DND-41 (cell line): ENCODE results near the gene RNF112.
"Not testable (repeated sequence)": the region's sequence is repeated elsewhere in the genome, so short reads cannot be mapped to it uniquely, and the experiment has no call there.

Experiments
- ATAC-seq: fragments of 200-7000 bp; cut with Tn5 transposase; 3 replicates; pipeline ENCODE4 v1.9.1; 2021; ENCODE audit warnings: low read depth; ENCODE audit not compliant: insufficient read depth
- DNase-seq: peaks from one replicate; pipeline ENCODE4 v3.0.0-alpha.2; 2020
- H2AFZ ChIP-seq: 2 replicates; pipeline ENCODE4 v1.6.0; 2012; ENCODE audit warnings: low read depth, low read length
- H3K27ac ChIP-seq: 2 replicates; pipeline ENCODE4 v1.5.1; 2012; ENCODE audit warnings: low read length, inconsistent platforms
- H3K27me3 ChIP-seq: fragments of 200-600 bp; sonication (generic); 2 replicates; pipeline ENCODE4 v1.6.0; 2012; ENCODE audit warnings: low read length, mild to moderate bottlenecking, inconsistent platforms; ENCODE audit not compliant: insufficient read depth, poor library complexity
- H3K36me3 ChIP-seq: 2 replicates; pipeline ENCODE4 v1.5.1; 2012; ENCODE audit warnings: low read length, inconsistent platforms; ENCODE audit not compliant: insufficient read depth
- H3K4me1 ChIP-seq: 2 replicates; pipeline ENCODE4 v1.5.1; 2012; ENCODE audit warnings: mild to moderate bottlenecking, low read length; ENCODE audit not compliant: insufficient read depth
- H3K4me2 ChIP-seq: 2 replicates; pipeline ENCODE4 v1.6.0; 2012; ENCODE audit warnings: mild to moderate bottlenecking, moderate library complexity, low read length, inconsistent platforms; ENCODE audit not compliant: insufficient read depth
- H3K4me3 ChIP-seq, 2 experiments: fragments of 200-600 bp in 1 of 2; shearing (Covaris generic) in 1 of 2; 2 replicates each; pipeline ENCODE4 v1.5.1; 2012 to 2016; ENCODE audit warnings: inconsistent platforms in 2 of 2, low read length in 2 of 2, mild to moderate bottlenecking in 2 of 2, low read depth in 1 of 2, moderate library complexity in 1 of 2
- H3K79me2 ChIP-seq: 2 replicates; pipeline ENCODE4 v1.6.0; 2012; ENCODE audit warnings: low read length, inconsistent platforms; ENCODE audit not compliant: insufficient read depth
- H3K9ac ChIP-seq: 2 replicates; pipeline ENCODE4 v1.6.0; 2012; ENCODE audit warnings: low read depth, mild to moderate bottlenecking, inconsistent platforms, low read length, moderate library complexity
- H3K9me3 ChIP-seq: 2 replicates; pipeline ENCODE4 v1.5.1; 2012; ENCODE audit warnings: low read length, moderate library complexity, mild to moderate bottlenecking, inconsistent platforms; ENCODE audit not compliant: insufficient read depth, severe bottlenecking
- H4K20me1 ChIP-seq: 2 replicates; pipeline ENCODE4 v1.6.0; 2012; ENCODE audit warnings: low read length; ENCODE audit not compliant: insufficient read depth
- CTCF ChIP-seq: IDR thresholded peaks from 2 replicates; pipeline ENCODE4 v1.5.1; 2012; ENCODE audit warnings: borderline replicate concordance, low read length, moderate library complexity, mild to moderate bottlenecking; ENCODE audit not compliant: poor library complexity, severe bottlenecking; ENCODE audit errors: extremely low read depth
- EZH2 ChIP-seq: IDR thresholded peaks from 3 replicates; pipeline ENCODE4 v1.6.1; 2012; ENCODE audit warnings: borderline replicate concordance, low read depth, mild to moderate bottlenecking, moderate library complexity, low read length, inconsistent platforms; ENCODE audit not compliant: severe bottlenecking

The RNF112 gene

GRCh38 chr17:19431691-19432090 lies 20.7 kb downstream of the RNF112 start:
- Histone ChIP-seq H3K9ac (no peak overlapping the region), H3K4me1 (no peaks in the 10 kb centered on the region), H4K20me1 (no peaks in the 10 kb centered on the region), H3K4me2 (no peak overlapping the region), H3K27ac (no peak overlapping the region), H3K36me3 (no peaks in the 10 kb centered on the region), H3K4me3 (no peak overlapping the region), H3K9me3 (no peaks in the 10 kb centered on the region), H2AFZ (no peak overlapping the region), H3K27me3 (peaks cover 2% of the 10 kb centered on the region), H3K79me2 (no peaks in the 10 kb centered on the region)
- no peak for ATAC-seq
- no peak for DNase-seq
- TF ChIP-seq CTCF (no peak), EZH2 (no peak)

GRCh38 chr17:19433255-19433654 lies 22.2 kb downstream of the RNF112 start:
- H4K20me1 ChIP-seq: no peaks in the 10 kb centered on the region
- TF ChIP-seq CTCF: no peak
- no peak for TF ChIP-seq EZH2
- no peaks in the 10 kb centered on the region for H3K79me2 ChIP-seq
- H3K4me1 ChIP-seq: no peaks in the 10 kb centered on the region
- ATAC-seq: no peak
- no peak overlapping the region for H2AFZ ChIP-seq
- no peak overlapping the region for H3K27ac ChIP-seq
- no peak overlapping the region for H3K4me3 ChIP-seq
- H3K4me2 ChIP-seq: no peak overlapping the region
- no peaks in the 10 kb centered on the region for H3K27me3 ChIP-seq
- H3K9me3 ChIP-seq: no peaks in the 10 kb centered on the region
- DNase-seq: no peak
- H3K36me3 ChIP-seq: no peaks in the 10 kb centered on the region
- no peak overlapping the region for H3K9ac ChIP-seq

DNA sequence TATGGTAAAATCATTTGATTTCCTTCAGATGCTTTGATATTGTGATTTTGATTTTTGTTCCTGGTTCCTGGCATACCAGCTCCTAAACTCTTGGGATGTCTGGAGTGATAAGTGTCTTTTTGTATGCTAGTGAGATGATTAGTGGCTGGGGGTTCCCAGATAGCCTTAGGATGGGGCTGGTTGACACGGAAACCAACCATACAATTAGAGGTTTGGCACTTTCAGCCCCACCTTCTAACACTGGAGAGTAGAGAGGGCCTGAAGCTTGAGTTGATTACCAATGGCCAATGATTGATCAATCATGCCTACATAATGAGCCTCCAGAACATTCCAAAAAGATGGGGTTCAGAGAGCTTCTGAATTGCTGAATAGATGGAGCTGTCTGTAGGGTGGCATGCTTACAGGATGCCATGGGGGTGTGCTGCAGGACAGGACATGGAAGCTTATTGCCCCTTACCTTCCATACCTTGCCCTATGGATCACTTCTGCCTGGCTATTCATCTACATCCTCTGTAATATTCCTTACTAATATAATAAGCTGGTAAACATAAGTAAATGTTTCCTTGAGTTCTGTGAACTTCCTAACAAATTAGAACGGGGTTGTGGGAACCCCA lies 22.8 kb downstream of the RNF112 start:
- DNase-seq (no peak), ATAC-seq (no peak)
- H3K9ac ChIP-seq: no peak overlapping the region
- H3K4me1 ChIP-seq: no peaks in the 10 kb centered on the region
- no peaks in the 10 kb centered on the region for H3K79me2 ChIP-seq
- no peak for TF ChIP-seq EZH2
- no peak for TF ChIP-seq CTCF
- H3K27ac ChIP-seq: no peak overlapping the region
- H3K27me3 ChIP-seq: no peaks in the 10 kb centered on the region
- H3K4me2 ChIP-seq: no peak overlapping the region
- H3K4me3 ChIP-seq: no peak overlapping the region
- H4K20me1 ChIP-seq: no peaks in the 10 kb centered on the region
- H3K9me3 ChIP-seq: no peaks in the 10 kb centered on the region
- H2AFZ ChIP-seq: no peak overlapping the region
- H3K36me3 ChIP-seq: no peaks in the 10 kb centered on the region

- H4K20me1 ChIP-seq: no peaks in the 10 kb centered on the region
- no peaks in the 10 kb centered on the region for H3K27me3 ChIP-seq
- no peak overlapping the region for H2AFZ ChIP-seq
- H3K36me3 ChIP-seq: no peaks in the 10 kb centered on the region
- ATAC-seq (no peak), DNase-seq (no peak)
- peaks cover 9% of the 10 kb centered on the region for H3K9me3 ChIP-seq
- H3K27ac ChIP-seq: no peak overlapping the region
- H3K79me2 ChIP-seq: no peaks in the 10 kb centered on the region
- no peak overlapping the region for H3K9ac ChIP-seq
- H3K4me1 ChIP-seq: no peaks in the 10 kb centered on the region
- no peak overlapping the region for H3K4me3 ChIP-seq
- no peak overlapping the region for H3K4me2 ChIP-seq
- TF ChIP-seq CTCF (no peak), EZH2 (no peak)
Observed at GRCh38 chr17:19440421-19440820, 29.4 kb downstream of the RNF112 start.

DNA sequence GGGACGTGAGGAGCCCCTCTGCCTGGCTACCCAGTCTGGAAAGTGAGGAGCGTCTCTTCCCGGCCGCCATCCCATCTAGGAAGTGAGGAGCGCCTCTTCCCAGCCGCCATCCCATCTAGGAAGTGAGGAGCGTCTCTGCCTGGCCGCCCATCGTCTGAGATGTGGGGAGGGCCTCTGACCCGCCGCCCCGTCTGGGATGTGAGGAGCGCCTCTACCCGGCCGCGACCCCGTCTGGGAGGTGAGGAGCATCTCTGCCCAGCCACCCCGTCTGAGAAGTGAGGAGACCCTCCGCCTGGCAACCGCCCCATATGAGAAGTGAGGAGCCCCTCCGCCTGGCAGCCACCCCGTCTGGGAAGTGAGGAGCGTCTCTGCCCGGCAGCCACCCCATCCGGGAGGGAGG lies 30.3 kb downstream of the RNF112 start:
- not testable (repeated sequence) for DNase-seq, ATAC-seq, H3K36me3 ChIP-seq

More for the DNA sequence above, 30.3 kb downstream of the RNF112 start:
- H3K4me3 ChIP-seq, H3K4me2 ChIP-seq, H3K79me2 ChIP-seq, H3K9ac ChIP-seq, H3K27me3 ChIP-seq, H4K20me1 ChIP-seq, H3K4me1 ChIP-seq, H3K9me3 ChIP-seq, H2AFZ ChIP-seq, H3K27ac ChIP-seq: not testable (repeated sequence)
